K562 (cell line): ENCODE results near the gene UNC119. TPM values are rescaled to one million over a fixed set of nuclear protein-coding genes. Genes with fewer than 3 reads are reported as not detected.
A peak's percentile ranks its signal among the peaks of the same experiment; 100 is the strongest.

Source experiments
- DMBX1 ChIP-seq: fragments of 250-450 bp; sonication (Bioruptor Pico); IDR thresholded peaks from 2 replicates; pipeline ENCODE4 v1.8.0; 2022; ENCODE audit warnings: inconsistent platforms, mild to moderate bottlenecking, moderate library complexity, borderline replicate concordance
- DPF2 ChIP-seq: fragments of 450-650 bp; IDR thresholded peaks from 2 replicates; pipeline ENCODE4 v1.6.1; 2016
- E2F4 ChIP-seq: sonication (generic); formaldehyde crosslinking; IDR thresholded peaks from 2 replicates; pipeline ENCODE4 v1.8.0; 2022; ENCODE audit warnings: mild to moderate bottlenecking, low read depth, missing genetic modification reagents
- FOXA1 ChIP-seq: fragments of 450-650 bp; IDR thresholded peaks from 2 replicates; pipeline ENCODE4 v1.6.1; 2016; ENCODE audit warnings: mild to moderate bottlenecking, borderline replicate concordance
- IRF2 ChIP-seq: sonication (generic); formaldehyde crosslinking; IDR thresholded peaks from 2 replicates; pipeline ENCODE4 v1.8.1; 2022; ENCODE audit warnings: mild to moderate bottlenecking, missing genetic modification reagents
- KLF1 ChIP-seq: fragments of 450-650 bp; IDR thresholded peaks from 2 replicates; pipeline ENCODE4 v1.6.1; 2016; ENCODE audit warnings: missing genetic modification characterization, missing compliant biosample characterization
- MTF1 ChIP-seq: fragments of 250-450 bp; sonication (Bioruptor Pico); IDR thresholded peaks from 2 replicates; pipeline ENCODE4 v1.9.0; 2021; ENCODE audit warnings: moderate library complexity, mild to moderate bottlenecking, inconsistent platforms, borderline replicate concordance
- NCOA2 ChIP-seq, 2 experiments: fragments of 450-650 bp; IDR thresholded peaks; 2 replicates each; pipeline ENCODE4 v1.6.1; 2018; ENCODE audit warnings: mild to moderate bottlenecking in 2 of 2, moderate library complexity in 1 of 2; ENCODE audit not compliant: partially characterized antibody in 2 of 2
- NFXL1 ChIP-seq: fragments of 450-650 bp; formaldehyde crosslinking; IDR thresholded peaks from 2 replicates; pipeline ENCODE4 v1.4.0; 2021; ENCODE audit warnings: mild to moderate bottlenecking
- NONO ChIP-seq, 2 experiments: fragments of 200-400 bp in 1 of 2; fragments of 450-650 bp in 1 of 2; formaldehyde crosslinking in 1 of 2; IDR thresholded peaks; 2 replicates each; pipeline ENCODE4 v1.6.1; 2017; ENCODE audit warnings: low read depth in 2 of 2, mild to moderate bottlenecking in 2 of 2, moderate library complexity in 2 of 2, low read length in 1 of 2
- NR2F6 ChIP-seq: fragments of 450-650 bp; formaldehyde crosslinking; IDR thresholded peaks from 2 replicates; pipeline ENCODE4 v1.4.0; 2020; ENCODE audit warnings: mild to moderate bottlenecking
- TAF1 ChIP-seq: IDR thresholded peaks from 2 replicates; pipeline ENCODE4 v1.6.1; 2011; ENCODE audit warnings: mild to moderate bottlenecking, low read length, moderate library complexity; ENCODE audit not compliant: insufficient read depth, control insufficient read depth, severe bottlenecking; ENCODE audit errors: extremely low read depth
- THAP12 ChIP-seq: fragments of 250-450 bp; sonication (Bioruptor Pico); IDR thresholded peaks from 2 replicates; pipeline ENCODE4 v1.9.0; 2021; ENCODE audit warnings: mild to moderate bottlenecking, inconsistent platforms
- ZBTB49 ChIP-seq: sonication (generic); formaldehyde crosslinking; IDR thresholded peaks from 2 replicates; pipeline ENCODE4 v1.8.0; 2022; ENCODE audit warnings: missing genetic modification reagents, mild to moderate bottlenecking, borderline replicate concordance
- ZNF395 ChIP-seq: fragments of 200-800 bp; sonication (Bioruptor generic); IDR thresholded peaks from 2 replicates; pipeline ENCODE4 v1.6.1; 2017; ENCODE audit warnings: missing genetic modification characterization, missing compliant biosample characterization
- ZNF77 ChIP-seq: fragments of 250-450 bp; sonication (Bioruptor Pico); IDR thresholded peaks from 2 replicates; pipeline ENCODE4 v1.5.0; 2020
- polyA plus RNA-seq, 8 experiments: library from polyadenylated mRNA; depleted of rRNA in 4 of 8; stranded (reverse) in 5 of 8; unstranded in 3 of 8; fragments of >200 nt; fragmentation: Nextera tagmentation in 2 of 8; fragmentation: Illumina TruSeq in 1 of 8; extraction: Ambion mirVana in 2 of 8; extraction: Trizol in 1 of 8; gene quantifications; 2 replicates each; pipeline versions ENCODE4 v1.2.1 to v1.2.3, GENCODE V29; 2011 to 2014; ENCODE audit warnings: inconsistent platforms in 1 of 8, missing spikeins in 1 of 8
- total RNA-seq, 7 experiments: library from RNA; depleted of rRNA in 6 of 7; stranded (reverse); fragments of >200 nt in 6 of 7; fragmentation: Illumina TruSeq in 2 of 7; extraction: Trizol in 2 of 7; gene quantifications; 2 replicates each; pipeline versions ENCODE4 v1.2.1 to v1.2.3, GENCODE V29; 2011 to 2021; ENCODE audit warnings: low replicate concordance in 1 of 7

The UNC119 gene
- total and polyA plus RNA-seq, 9 of the 15 experiments (the other 6 are each of a cell fraction or from before 2014, with no cell fraction given) = 0.37 to 47.7 (median 16.3) TPM

- TF ChIP-seq THAP12 (CRISPR knock-in tag) (peak; percentile 96), IRF2 (no peak), NFXL1 (no peak), MTF1 (CRISPR knock-in tag) (no peak), E2F4 (CRISPR knock-in tag) (no peak), ZBTB49 (CRISPR knock-in tag) (no peak), NCOA2 (IDR thresholded peaks at IDR 0.05; ENCODE audit: partially characterized antibody in 2 of 2) (no peak), ZNF395 (0 out of 2 replicates have a peak, but pooled peaks have one; percentile 49), NONO (IDR thresholded peaks at IDR 0.05; ENCODE audit: low read depth in 2 of 2, low read length in 1 of 2) (no peak), DPF2 (peak; percentile 73; the same call in 1 of the 2 replicates), NR2F6 (no peak), ZNF77 (CRISPR knock-in tag) (no peak), KLF1 (no peak), FOXA1 (no peak), TAF1 (peak; percentile 90), DMBX1 (peak; percentile 61; the same call in 1 of the 2 replicates)
These were observed 24.5 kb upstream of the UNC119 start, which contains the start of gene ALDOC (continued) for GRCh38 chr17:28576758-28577465.
